ENCODE data around the gene UQCRQ. TPM values are rescaled to one million over a fixed set of nuclear protein-coding genes. Genes with fewer than 3 reads are reported as not detected.

Gene UQCRQ
- polyA plus RNA-seq, 2 of the 4 experiments (the other 2 are of a cell fraction): 441 to 500 TPM

DNA sequence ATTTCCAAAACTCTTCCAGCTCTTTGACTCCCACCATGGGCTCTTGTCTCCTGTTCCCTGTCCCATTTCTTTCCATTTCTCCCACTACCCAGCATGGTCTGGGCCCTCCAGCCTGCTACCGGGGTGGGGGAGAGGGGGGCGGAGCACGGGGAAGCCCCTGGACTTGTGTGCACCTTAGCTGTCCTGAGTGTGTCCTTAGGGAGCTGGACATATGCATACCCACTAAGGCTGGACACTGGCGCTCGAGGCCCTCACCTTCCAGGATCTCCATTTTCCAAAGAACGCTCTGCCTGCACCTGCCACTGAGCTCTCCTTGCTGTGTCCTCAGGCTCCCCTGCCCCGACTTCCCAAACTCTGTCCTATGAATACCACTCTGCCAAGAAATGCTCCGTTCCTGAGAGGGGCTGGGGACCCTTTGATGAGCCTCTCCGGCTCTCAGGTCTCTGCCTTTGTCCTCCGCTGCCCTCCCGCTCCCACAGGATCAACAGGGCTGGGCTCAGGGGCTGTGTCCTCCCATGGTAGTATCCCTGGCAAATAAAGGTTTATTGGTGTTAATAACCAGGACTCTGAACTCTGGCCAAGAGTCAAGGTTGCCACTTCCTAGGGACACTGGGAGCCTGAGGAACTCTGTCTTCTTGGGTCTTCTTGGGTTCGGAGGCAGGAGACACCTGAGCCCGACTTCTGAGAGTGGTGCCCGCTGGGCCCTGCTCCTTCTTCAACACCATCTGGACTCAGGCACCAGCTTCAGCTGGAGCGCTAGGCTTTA is 35.2 kb upstream of the UQCRQ start:
- H3K9me3 ChIP-seq: no peaks in the 10 kb centered on the region
- no peak for TF ChIP-seq HOXB5 (CRISPR knock-in tag; IDR thresholded peaks at IDR 0.05)
- TF ChIP-seq EP300 (IDR thresholded peaks at IDR 0.05): no peak
- TF ChIP-seq JUNB (IDR thresholded peaks at IDR 0.05): no peak
- no peak for TF ChIP-seq ZNF302 (CRISPR knock-in tag; IDR thresholded peaks at IDR 0.05)
- TF ChIP-seq FOSL2 (IDR thresholded peaks at IDR 0.05): no peak
- TF ChIP-seq FOSL2 (CRISPR knock-in tag; IDR thresholded peaks at IDR 0.05): no peak
- no peak for TF ChIP-seq ZC3H11A (IDR thresholded peaks at IDR 0.05)
- no peak for TF ChIP-seq TFCP2L1 (CRISPR knock-in tag; IDR thresholded peaks at IDR 0.05)
- no peak for TF ChIP-seq RAD21 (conservative IDR thresholded peaks at IDR 0.05 in 1 of 2, IDR thresholded peaks at IDR 0.05 in 1 of 2)
- TF ChIP-seq NR3C1 (IDR thresholded peaks at IDR 0.05): no peak
- no peak for TF ChIP-seq KDM1A (IDR thresholded peaks at IDR 0.05; ENCODE audit: low read depth)
- no peak for TF ChIP-seq FOXS1 (CRISPR knock-in tag; IDR thresholded peaks at IDR 0.05)
- DNase-seq (ENCODE audit: low read depth in 1 of 2, low spot score in 1 of 2): no peak
- peak overlapping the region; percentile 75 to 96 for H3K27ac ChIP-seq
- peaks cover 3% of the 10 kb centered on the region; the same call in 1 of the 3 replicates for H3K4me1 ChIP-seq
- peak overlapping the region; percentile 92 for H3K4me2 ChIP-seq
- H3K4me3 ChIP-seq: peak overlapping the region; percentile 59
- CTCF ChIA-PET: interaction anchor here (0.9 to 8.9 kb wide), 10 partner anchors 8 to 84 kb away, joined by 4 to 82 read pairs (median 16); partner anchors contain the start of genes CCNI2, GDF9, LEAP2 and UQCRQ
- POLR2A ChIA-PET: interaction anchor here (0.5 kb wide), 1 partner anchor 11 kb away, joined by 5 read pairs; no protein-coding TSS in a partner anchor
- 95% methylated on average over 13 of the region's 15 CpGs for WGBS (ENCODE audit: missing lambda C conversion rate)
- no peak for FAIRE-seq
- no peak for ATAC-seq

GRCh38 chr5:132832612-132833011 is 33.8 kb upstream of the UQCRQ start:
- Histone ChIP-seq H3K9me3 (no peaks in the 10 kb centered on the region), H3K4me2 (no peak overlapping the region), H3K27ac (no peak overlapping the region), H3K4me1 (peaks cover 3% of the 10 kb centered on the region; the same call in 1 of the 3 replicates), H3K4me3 (no peak overlapping the region)
- FAIRE-seq: no peak
- CTCF ChIA-PET: interaction anchor here (0.8 to 8.9 kb wide), 4 partner anchors 14 to 306 kb away, joined by 3 to 82 read pairs (median 4); no protein-coding TSS in a partner anchor
- ATAC-seq: no peak
- TF ChIP-seq, protein P1, sequence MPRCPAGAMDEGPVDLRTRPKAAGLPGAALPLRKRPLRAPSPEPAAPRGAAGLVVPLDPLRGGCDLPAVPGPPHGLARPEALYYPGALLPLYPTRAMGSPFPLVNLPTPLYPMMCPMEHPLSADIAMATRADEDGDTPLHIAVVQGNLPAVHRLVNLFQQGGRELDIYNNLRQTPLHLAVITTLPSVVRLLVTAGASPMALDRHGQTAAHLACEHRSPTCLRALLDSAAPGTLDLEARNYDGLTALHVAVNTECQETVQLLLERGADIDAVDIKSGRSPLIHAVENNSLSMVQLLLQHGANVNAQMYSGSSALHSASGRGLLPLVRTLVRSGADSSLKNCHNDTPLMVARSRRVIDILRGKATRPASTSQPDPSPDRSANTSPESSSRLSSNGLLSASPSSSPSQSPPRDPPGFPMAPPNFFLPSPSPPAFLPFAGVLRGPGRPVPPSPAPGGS (IDR thresholded peaks at IDR 0.05): no peak
- TF ChIP-seq ESRRA (IDR thresholded peaks at IDR 0.05; ENCODE audit: borderline replicate concordance, low read length): no peak
- TF ChIP-seq SMC3 (IDR thresholded peaks at IDR 0.05): no peak
- no peak for TF ChIP-seq FOXS1 (CRISPR knock-in tag; IDR thresholded peaks at IDR 0.05)
- no peak for TF ChIP-seq ZSCAN20 (CRISPR knock-in tag; IDR thresholded peaks at IDR 0.05)
- no peak for TF ChIP-seq CBX2 (IDR thresholded peaks at IDR 0.05; ENCODE audit: borderline replicate concordance, low read depth)
- TF ChIP-seq POLR2A (IDR thresholded peaks at IDR 0.05; ENCODE audit: low read length): no peak
- TF ChIP-seq TP53 (CRISPR knock-in tag; IDR thresholded peaks at IDR 0.05): no peak
- no peak for TF ChIP-seq HOXA7 (CRISPR knock-in tag; IDR thresholded peaks at IDR 0.05)
- TF ChIP-seq PHF8 (IDR thresholded peaks at IDR 0.05; ENCODE audit: borderline replicate concordance, low read depth): no peak
- no peak for TF ChIP-seq TFCP2L1 (CRISPR knock-in tag; IDR thresholded peaks at IDR 0.05)
- TF ChIP-seq JUNB (IDR thresholded peaks at IDR 0.05): no peak
- no peak for TF ChIP-seq MAFK (IDR thresholded peaks at IDR 0.05; ENCODE audit: partially characterized antibody)
- no peak for TF ChIP-seq ZC3H11A (IDR thresholded peaks at IDR 0.05)
- TF ChIP-seq RCOR1 (IDR thresholded peaks at IDR 0.05; ENCODE audit: low read depth, low read length): no peak
- TF ChIP-seq ZFP36 (IDR thresholded peaks at IDR 0.05; ENCODE audit: borderline replicate concordance, partially characterized antibody): no peak
- TF ChIP-seq NR3C1 (IDR thresholded peaks at IDR 0.05): no peak
- POLR2A ChIA-PET: no interaction called here
- 77% methylated on average over 5 of the region's 5 CpGs for WGBS (ENCODE audit: missing lambda C conversion rate)
- DNase-seq (ENCODE audit: low read depth in 1 of 2, low spot score in 1 of 2): no peak

GRCh38 chr5:132834057-132834456 is 32.4 kb upstream of the UQCRQ start:
- Histone ChIP-seq H3K4me2 (no peak overlapping the region), H3K4me3 (no peak overlapping the region), H3K9me3 (no peaks in the 10 kb centered on the region), H3K4me1 (peaks cover 3% of the 10 kb centered on the region; the same call in 1 of the 3 replicates), H3K27ac (no peak overlapping the region)
- CTCF ChIA-PET: interaction anchor here (0.9 to 8.9 kb wide), 6 partner anchors 10 to 57 kb away, joined by 3 to 82 read pairs (median 3); partner anchors contain the start of genes GDF9 and UQCRQ
- TF ChIP-seq HOXA7 (CRISPR knock-in tag; IDR thresholded peaks at IDR 0.05) (no peak), CHD2 (IDR thresholded peaks at IDR 0.05; ENCODE audit: low read length, partially characterized antibody) (no peak), POLR2AphosphoS2 (conservative IDR thresholded peaks at IDR 0.05; ENCODE audit: low read length) (no peak), HOXB5 (CRISPR knock-in tag; IDR thresholded peaks at IDR 0.05) (no peak), BHLHE40 (IDR thresholded peaks at IDR 0.05; ENCODE audit: low read depth, low read length) (no peak), EP300 (IDR thresholded peaks at IDR 0.05) (no peak), HEYL (CRISPR knock-in tag; IDR thresholded peaks at IDR 0.05) (no peak)
- no peak for ATAC-seq
- FAIRE-seq: no peak
- no peak for DNase-seq (ENCODE audit: low read depth in 1 of 2, low spot score in 1 of 2)
- 94% methylated on average over 3 of the region's 3 CpGs for WGBS (ENCODE audit: missing lambda C conversion rate)
- POLR2A ChIA-PET: no interaction called here

Data from A549 (cell line).